CD4-positive, CD25-positive, alpha-beta regulatory T cell (primary cell): ENCODE measurements around the gene SMAD1. TPM values are rescaled to one million over a fixed set of nuclear protein-coding genes. Genes with fewer than 3 reads are reported as not detected.
A peak's percentile ranks its signal among the peaks of the same experiment; 100 is the strongest.
"Not testable (repeated sequence)": the region's sequence is repeated elsewhere in the genome, so short reads cannot be mapped to it uniquely, and the experiment has no call there.

ENCODE experiments used
- ATAC-seq, 2 donors: fragments of 150-1000 bp; cut with Tn5 transposase; one replicate each; pipeline ENCODE4 v1.10.0; 2021; ENCODE audit warnings: low read depth in 2 of 2, moderate number of reproducible peaks in 2 of 2, moderate library complexity in 1 of 2
- DNase-seq, 3 donors: peaks; one replicate each; pipeline versions ENCODE4 v3.0.0 to v3.0.0-alpha.2; 2012 to 2022; ENCODE audit warnings: mixed read lengths in 1 of 3
- H3K27ac ChIP-seq: one replicate; pipeline ENCODE4 v1.7.0; 2013; ENCODE audit warnings: mild to moderate bottlenecking, low read length; ENCODE audit not compliant: insufficient read depth, poor library complexity, severe bottlenecking
- H3K27me3 ChIP-seq: one replicate; pipeline ENCODE4 v1.7.0; 2013; ENCODE audit warnings: low read length; ENCODE audit not compliant: control insufficient read depth, insufficient read depth
- H3K36me3 ChIP-seq: one replicate; pipeline ENCODE4 v1.7.0; 2013; ENCODE audit warnings: mild to moderate bottlenecking, low read length, moderate library complexity; ENCODE audit not compliant: control insufficient read depth, insufficient read depth
- H3K4me1 ChIP-seq: 2 replicates; pipeline ENCODE4 v1.7.0; 2013; ENCODE audit warnings: mild to moderate bottlenecking, low read length; ENCODE audit not compliant: insufficient read depth, control insufficient read depth, poor library complexity, severe bottlenecking
- H3K4me3 ChIP-seq: one replicate; pipeline ENCODE4 v1.7.0; 2013; ENCODE audit warnings: low read depth, mild to moderate bottlenecking, low read length, moderate library complexity
- H3K9me3 ChIP-seq, 2 experiments: 1 replicate in 1 of 2; 2 replicates in 1 of 2; pipeline ENCODE4 v1.7.0; 2013; ENCODE audit warnings: low read length in 2 of 2, mild to moderate bottlenecking in 1 of 2, moderate library complexity in 1 of 2; ENCODE audit not compliant: control insufficient read depth in 2 of 2
- H3K27ac Mint-ChIP-seq, 3 donors: one replicate each; pipeline ENCODE4 v1.8.0; 2020 to 2022; ENCODE audit warnings: mild to moderate bottlenecking in 3 of 3, mixed read lengths in 3 of 3, moderate library complexity in 2 of 3
- H3K27me3 Mint-ChIP-seq: one replicate; pipeline ENCODE4 v1.8.0; 2022; ENCODE audit warnings: mild to moderate bottlenecking, mixed read lengths
- H3K36me3 Mint-ChIP-seq: one replicate; pipeline ENCODE4 v1.8.0; 2020; ENCODE audit warnings: mixed read lengths
- H3K4me1 Mint-ChIP-seq, 4 donors: one replicate each; pipeline ENCODE4 v1.8.0; 2020 to 2022; ENCODE audit warnings: mixed read lengths in 4 of 4, mild to moderate bottlenecking in 1 of 4
- H3K4me3 Mint-ChIP-seq, 4 donors: one replicate each; pipeline ENCODE4 v1.8.0; 2020 to 2022; ENCODE audit warnings: mild to moderate bottlenecking in 4 of 4, mixed read lengths in 4 of 4, moderate library complexity in 3 of 4
- H3K9me3 Mint-ChIP-seq, 7 donors: one replicate each; pipeline ENCODE4 v1.8.0; 2020 to 2022; ENCODE audit warnings: mixed read lengths in 7 of 7, mild to moderate bottlenecking in 3 of 7, moderate library complexity in 2 of 7
- polyA plus RNA-seq, 4 donors: library from polyadenylated mRNA; unstranded; fragments of 300-500 nt; fragmentation: Illumina TruSeq; gene quantifications; one replicate each; pipeline ENCODE4 v1.2.3, GENCODE V29; 2021
- total RNA-seq: library from RNA; stranded (reverse); gene quantifications from one replicate; pipeline ENCODE4 v1.2.3, GENCODE V29; 2022

The SMAD1 gene
- total and polyA plus RNA-seq, 5 donors from 2014 or later, result 1.2 to 7.2 (median 3.7) TPM

DNA sequence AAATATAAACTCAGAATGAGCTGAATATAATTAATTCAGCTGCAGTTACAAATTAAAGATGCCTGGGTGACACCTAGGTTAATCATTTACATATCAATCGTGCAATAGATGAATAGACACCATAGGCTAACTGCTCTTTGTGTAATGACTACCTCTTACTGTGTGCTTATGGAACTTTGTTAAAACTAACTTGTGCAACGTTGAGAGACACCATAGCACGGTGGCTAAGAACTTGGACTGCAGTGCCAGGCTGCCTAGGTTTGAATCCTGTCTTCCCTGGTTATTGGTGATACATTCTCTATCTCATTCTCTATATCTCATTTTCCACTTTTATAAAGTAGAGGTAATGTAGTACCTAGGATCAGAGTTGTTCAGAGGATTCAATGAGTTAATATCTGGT is 46.9 kb downstream of the SMAD1 start:
- Histone ChIP-seq H3K4me1 (no peaks in the 10 kb centered on the region), H3K4me3 (no peak overlapping the region), H3K27ac (no peak overlapping the region), H3K9me3 (no peaks in the 10 kb centered on the region), H3K36me3 (no peaks in the 10 kb centered on the region), H3K27me3 (peaks cover 4% of the 10 kb centered on the region)
- Mint-ChIP-seq H3K27me3 (peaks cover 4% of the 10 kb centered on the region), H3K4me3 (no peak overlapping the region), H3K27ac (no peak overlapping the region), H3K4me1 (no peaks in the 10 kb centered on the region), H3K9me3 (peaks cover 0 to 2% (median 0%) of the 10 kb centered on the region in 7 donors), H3K36me3 (no peaks in the 10 kb centered on the region)
- DNase-seq (no peak), ATAC-seq (no peak)

- Histone ChIP-seq H3K4me1 (no peaks in the 10 kb centered on the region), H3K27me3 (peaks cover 4% of the 10 kb centered on the region), H3K27ac (no peak overlapping the region), H3K36me3 (no peaks in the 10 kb centered on the region), H3K4me3 (no peak overlapping the region), H3K9me3 (no peaks in the 10 kb centered on the region)
- Mint-ChIP-seq H3K36me3 (no peaks in the 10 kb centered on the region), H3K9me3 (peaks cover 0 to 2% (median 0%) of the 10 kb centered on the region in 7 donors), H3K4me1 (no peaks in the 10 kb centered on the region), H3K27ac (no peak overlapping the region), H3K27me3 (peaks cover 4% of the 10 kb centered on the region), H3K4me3 (no peak overlapping the region)
- DNase-seq (no peak), ATAC-seq (no peak)
Observed at GRCh38 chr4:145530189-145530588, 48.5 kb downstream of the SMAD1 start.

DNA sequence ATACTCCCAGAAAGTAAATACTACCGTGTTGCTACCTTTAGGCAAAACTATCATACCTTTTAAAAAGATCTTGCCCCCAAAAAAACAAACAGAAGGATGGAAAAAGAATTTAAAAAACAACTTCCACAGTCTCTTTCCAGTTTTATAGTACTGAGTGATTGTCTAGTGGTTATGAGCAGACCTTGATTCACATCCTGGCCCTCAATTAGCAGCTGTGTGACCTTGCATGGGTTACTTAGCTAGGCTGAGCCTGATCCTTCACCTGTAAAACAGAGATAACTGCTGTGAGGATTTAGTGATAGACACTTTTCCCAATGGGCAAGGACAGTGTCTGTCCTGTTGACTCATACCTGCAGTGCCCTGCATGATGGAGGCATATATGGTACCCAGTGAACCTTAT is 49.0 kb downstream of the SMAD1 start:
- Histone ChIP-seq H3K9me3 (no peaks in the 10 kb centered on the region), H3K27ac (no peak overlapping the region), H3K4me1 (no peaks in the 10 kb centered on the region), H3K4me3 (no peak overlapping the region), H3K27me3 (peaks cover 4% of the 10 kb centered on the region), H3K36me3 (no peaks in the 10 kb centered on the region)
- Mint-ChIP-seq H3K27ac (no peak overlapping the region), H3K4me1 (no peaks in the 10 kb centered on the region), H3K36me3 (no peaks in the 10 kb centered on the region), H3K4me3 (no peak overlapping the region), H3K9me3 (peaks cover 0 to 2% (median 0%) of the 10 kb centered on the region in 7 donors), H3K27me3 (peaks cover 8% of the 10 kb centered on the region)
- ATAC-seq (no peak), DNase-seq (no peak)

- Mint-ChIP-seq H3K27me3 (peaks cover 9% of the 10 kb centered on the region), H3K9me3 (peaks cover 0 to 2% (median 0%) of the 10 kb centered on the region in 7 donors), H3K4me3 (no peak overlapping the region), H3K27ac (no peak overlapping the region), H3K36me3 (no peaks in the 10 kb centered on the region), H3K4me1 (no peaks in the 10 kb centered on the region)
- Histone ChIP-seq H3K27me3 (peaks cover 5% of the 10 kb centered on the region), H3K27ac (no peak overlapping the region), H3K4me3 (no peak overlapping the region), H3K36me3 (no peaks in the 10 kb centered on the region), H3K4me1 (no peaks in the 10 kb centered on the region), H3K9me3 (no peaks in the 10 kb centered on the region)
- DNase-seq (no peak), ATAC-seq (no peak)
Observed at GRCh38 chr4:145531223-145531622, 49.6 kb downstream of the SMAD1 start.

GRCh38 chr4:145531859-145532258 is 50.2 kb downstream of the SMAD1 start:
- no peaks in the 10 kb centered on the region for H3K36me3 Mint-ChIP-seq
- Histone ChIP-seq H3K9me3 (no peaks in the 10 kb centered on the region), H3K4me3 (no peak overlapping the region), H3K27me3 (peaks cover 5% of the 10 kb centered on the region), H3K4me1 (no peaks in the 10 kb centered on the region), H3K36me3 (no peaks in the 10 kb centered on the region), H3K27ac (no peak overlapping the region)
- peaks cover 9% of the 10 kb centered on the region for H3K27me3 Mint-ChIP-seq
- H3K9me3 Mint-ChIP-seq, result peaks cover 0 to 2% (median 0%) of the 10 kb centered on the region in 7 donors
- DNase-seq, result no peak
- ATAC-seq, result no peak
- no peak overlapping the region for H3K27ac Mint-ChIP-seq
- peak overlapping the region in 1 of 4 donors; percentile 71 for H3K4me3 Mint-ChIP-seq
- no peaks in the 10 kb centered on the region for H3K4me1 Mint-ChIP-seq

DNA sequence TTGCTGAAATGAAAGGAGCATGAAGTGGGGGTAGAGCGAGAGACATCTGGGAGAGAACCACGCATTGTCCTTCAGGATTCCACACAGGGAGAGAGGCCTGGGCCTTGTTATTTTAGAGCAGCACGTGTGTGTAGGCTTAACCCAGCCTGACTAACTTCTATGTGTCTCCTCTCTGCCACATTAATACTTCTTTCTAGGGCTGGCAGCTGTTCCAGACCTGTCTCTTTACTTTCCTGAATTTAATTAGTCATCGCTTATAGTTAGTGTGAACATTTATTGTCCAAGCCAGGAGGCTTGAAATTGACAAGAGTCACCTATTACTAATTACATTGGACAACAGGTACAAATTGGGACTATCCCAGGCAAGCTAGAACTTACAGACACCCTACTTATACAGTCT is 51.3 kb downstream of the SMAD1 start:
- Mint-ChIP-seq H3K27ac (no peak overlapping the region), H3K36me3 (no peaks in the 10 kb centered on the region), H3K9me3 (peaks cover 0 to 2% (median 0%) of the 10 kb centered on the region in 7 donors), H3K27me3 (peaks cover 9% of the 10 kb centered on the region), H3K4me3 (no peak overlapping the region), H3K4me1 (no peaks in the 10 kb centered on the region)
- Histone ChIP-seq H3K27me3 (peaks cover 5% of the 10 kb centered on the region), H3K4me1 (no peaks in the 10 kb centered on the region), H3K4me3 (no peak overlapping the region), H3K9me3 (no peaks in the 10 kb centered on the region), H3K36me3 (no peaks in the 10 kb centered on the region), H3K27ac (no peak overlapping the region)
- no peak for ATAC-seq
- DNase-seq, result no peak

- H3K9me3 Mint-ChIP-seq, H3K36me3 ChIP-seq, H3K4me3 ChIP-seq, H3K36me3 Mint-ChIP-seq, H3K27me3 ChIP-seq, H3K9me3 ChIP-seq, H3K27me3 Mint-ChIP-seq, H3K4me1 Mint-ChIP-seq, H3K4me3 Mint-ChIP-seq, DNase-seq, H3K4me1 ChIP-seq, H3K27ac ChIP-seq, H3K27ac Mint-ChIP-seq, ATAC-seq: not testable (repeated sequence)
Observed at GRCh38 chr4:145533415-145533814, 51.8 kb downstream of the SMAD1 start.

- Mint-ChIP-seq H3K36me3 (no peaks in the 10 kb centered on the region), H3K27ac (no peak overlapping the region), H3K4me1 (no peaks in the 10 kb centered on the region), H3K27me3 (peaks cover 9% of the 10 kb centered on the region), H3K9me3 (peaks cover 0 to 2% (median 0%) of the 10 kb centered on the region in 7 donors), H3K4me3 (no peak overlapping the region)
- Histone ChIP-seq H3K36me3 (no peaks in the 10 kb centered on the region), H3K27ac (no peak overlapping the region), H3K4me3 (no peak overlapping the region), H3K9me3 (no peaks in the 10 kb centered on the region), H3K4me1 (no peaks in the 10 kb centered on the region), H3K27me3 (peaks cover 5% of the 10 kb centered on the region)
- DNase-seq (no peak), ATAC-seq (no peak)
Observed at GRCh38 chr4:145533961-145534360, 52.3 kb downstream of the SMAD1 start.
